ENCODE results near the gene EHMT1. TPM values are rescaled to one million over a fixed set of nuclear protein-coding genes. Genes with fewer than 3 reads are reported as not detected.

The EHMT1 gene
- total and polyA plus RNA-seq, 2 donors from 2014 or later = 15.8 to 92.9 TPM

DNA sequence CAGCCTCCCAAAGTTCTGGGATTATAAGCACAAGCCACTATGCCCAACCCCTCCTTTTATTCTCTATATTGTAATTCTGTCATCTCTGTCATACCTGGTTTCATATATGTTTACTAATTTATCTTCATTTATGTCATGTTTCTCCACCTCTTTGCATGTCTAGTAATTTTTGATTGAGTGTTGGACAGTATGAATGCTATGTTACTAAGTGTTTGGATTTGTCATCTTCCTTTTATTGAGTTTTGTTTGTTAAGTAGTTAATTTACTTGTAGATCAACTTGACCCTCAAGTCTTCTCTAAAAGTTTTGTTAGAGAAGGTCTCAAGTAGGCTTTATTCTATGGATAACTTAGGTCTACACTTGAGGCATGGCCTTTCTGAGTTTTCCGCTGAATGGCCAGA is 241.6 kb downstream of the EHMT1 start:
- TF ChIP-seq, protein P1, sequence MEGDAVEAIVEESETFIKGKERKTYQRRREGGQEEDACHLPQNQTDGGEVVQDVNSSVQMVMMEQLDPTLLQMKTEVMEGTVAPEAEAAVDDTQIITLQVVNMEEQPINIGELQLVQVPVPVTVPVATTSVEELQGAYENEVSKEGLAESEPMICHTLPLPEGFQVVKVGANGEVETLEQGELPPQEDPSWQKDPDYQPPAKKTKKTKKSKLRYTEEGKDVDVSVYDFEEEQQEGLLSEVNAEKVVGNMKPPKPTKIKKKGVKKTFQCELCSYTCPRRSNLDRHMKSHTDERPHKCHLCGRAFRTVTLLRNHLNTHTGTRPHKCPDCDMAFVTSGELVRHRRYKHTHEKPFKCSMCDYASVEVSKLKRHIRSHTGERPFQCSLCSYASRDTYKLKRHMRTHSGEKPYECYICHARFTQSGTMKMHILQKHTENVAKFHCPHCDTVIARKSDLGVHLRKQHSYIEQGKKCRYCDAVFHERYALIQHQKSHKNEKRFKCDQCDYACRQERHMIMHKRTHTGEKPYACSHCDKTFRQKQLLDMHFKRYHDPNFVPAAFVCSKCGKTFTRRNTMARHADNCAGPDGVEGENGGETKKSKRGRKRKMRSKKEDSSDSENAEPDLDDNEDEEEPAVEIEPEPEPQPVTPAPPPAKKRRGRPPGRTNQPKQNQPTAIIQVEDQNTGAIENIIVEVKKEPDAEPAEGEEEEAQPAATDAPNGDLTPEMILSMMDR (IDR thresholded peaks at IDR 0.05; ENCODE audit: borderline replicate concordance, extremely low read depth, insufficient read depth) = no peak
- H3K27me3 ChIP-seq (ENCODE audit: control insufficient read depth, insufficient read depth, low read length) = no peaks in the 10 kb centered on the region
- no peak overlapping the region for H3K27ac ChIP-seq (ENCODE audit: low read depth in 2 of 2, low read length in 2 of 2)
- no peaks in the 10 kb centered on the region for H3K36me3 ChIP-seq (ENCODE audit: control insufficient read depth in 2 of 3, insufficient read depth in 3 of 3, low read length in 3 of 3)
- H3K9ac ChIP-seq (ENCODE audit: low read length in 3 of 3) = no peak overlapping the region
- H3K4me3 ChIP-seq (ENCODE audit: low read length in 3 of 3) = no peak overlapping the region
- no peaks in the 10 kb centered on the region for H3K4me1 ChIP-seq (ENCODE audit: control insufficient read depth in 2 of 3, insufficient read depth in 2 of 3, low read depth in 1 of 3, low read length in 3 of 3)
- H3K9me3 ChIP-seq (ENCODE audit: control insufficient read depth in 2 of 3, insufficient read depth in 1 of 3, low read length in 3 of 3) = peaks cover 0 to 13% (median 5%) of the 10 kb centered on the region in 3 donors
- no peak for DNase-seq
- no peak for FAIRE-seq
- intact Hi-C loops (cut with DNase I) = no loop called here

DNA sequence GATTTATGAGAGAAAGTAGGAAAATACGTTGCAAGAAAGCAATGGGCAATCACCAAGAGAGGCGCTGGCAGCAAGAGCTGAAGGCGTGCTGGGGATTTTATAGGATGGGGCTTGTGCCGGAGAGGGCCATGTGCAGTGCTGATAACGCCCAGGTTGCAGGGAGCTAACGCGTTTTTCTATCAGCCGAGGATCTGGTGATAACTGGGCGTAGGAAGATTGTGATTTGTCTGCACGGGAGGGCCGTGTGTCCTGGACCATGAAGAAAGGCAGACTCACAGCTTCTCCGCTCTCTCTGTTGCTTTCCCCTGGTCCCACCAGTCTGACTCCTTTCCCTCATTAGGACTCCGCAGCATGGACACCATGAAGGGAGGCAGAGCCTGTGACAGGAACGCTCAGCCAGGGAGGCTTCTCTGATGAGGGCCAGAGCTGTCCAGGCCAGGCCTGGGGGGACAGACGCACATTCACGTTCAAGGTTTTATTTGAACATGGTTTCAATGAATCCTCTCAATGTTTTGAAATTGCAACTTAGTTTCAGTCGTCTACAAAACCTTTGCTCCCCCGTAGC is 246.9 kb downstream of the EHMT1 start:
- intact Hi-C loops (cut with DNase I) = no loop called here
- Histone ChIP-seq H3K4me3 (ENCODE audit: low read length in 3 of 3) (no peak overlapping the region), H3K27ac (ENCODE audit: low read depth in 2 of 2, low read length in 2 of 2) (no peak overlapping the region), H3K4me1 (ENCODE audit: control insufficient read depth in 2 of 3, insufficient read depth in 2 of 3, low read depth in 1 of 3, low read length in 3 of 3) (no peaks in the 10 kb centered on the region), H3K36me3 (ENCODE audit: control insufficient read depth in 2 of 3, insufficient read depth in 3 of 3, low read length in 3 of 3) (no peaks in the 10 kb centered on the region), H3K27me3 (ENCODE audit: control insufficient read depth, insufficient read depth, low read length) (no peaks in the 10 kb centered on the region), H3K9me3 (ENCODE audit: control insufficient read depth in 2 of 3, insufficient read depth in 1 of 3, low read length in 3 of 3) (peaks cover 0 to 3% (median 1%) of the 10 kb centered on the region in 3 donors), H3K9ac (ENCODE audit: low read length in 3 of 3) (no peak overlapping the region)
- no peak for FAIRE-seq
- DNase-seq = no peak
- TF ChIP-seq, protein P1 (IDR thresholded peaks at IDR 0.05; ENCODE audit: borderline replicate concordance, extremely low read depth, insufficient read depth) = no peak

DNA sequence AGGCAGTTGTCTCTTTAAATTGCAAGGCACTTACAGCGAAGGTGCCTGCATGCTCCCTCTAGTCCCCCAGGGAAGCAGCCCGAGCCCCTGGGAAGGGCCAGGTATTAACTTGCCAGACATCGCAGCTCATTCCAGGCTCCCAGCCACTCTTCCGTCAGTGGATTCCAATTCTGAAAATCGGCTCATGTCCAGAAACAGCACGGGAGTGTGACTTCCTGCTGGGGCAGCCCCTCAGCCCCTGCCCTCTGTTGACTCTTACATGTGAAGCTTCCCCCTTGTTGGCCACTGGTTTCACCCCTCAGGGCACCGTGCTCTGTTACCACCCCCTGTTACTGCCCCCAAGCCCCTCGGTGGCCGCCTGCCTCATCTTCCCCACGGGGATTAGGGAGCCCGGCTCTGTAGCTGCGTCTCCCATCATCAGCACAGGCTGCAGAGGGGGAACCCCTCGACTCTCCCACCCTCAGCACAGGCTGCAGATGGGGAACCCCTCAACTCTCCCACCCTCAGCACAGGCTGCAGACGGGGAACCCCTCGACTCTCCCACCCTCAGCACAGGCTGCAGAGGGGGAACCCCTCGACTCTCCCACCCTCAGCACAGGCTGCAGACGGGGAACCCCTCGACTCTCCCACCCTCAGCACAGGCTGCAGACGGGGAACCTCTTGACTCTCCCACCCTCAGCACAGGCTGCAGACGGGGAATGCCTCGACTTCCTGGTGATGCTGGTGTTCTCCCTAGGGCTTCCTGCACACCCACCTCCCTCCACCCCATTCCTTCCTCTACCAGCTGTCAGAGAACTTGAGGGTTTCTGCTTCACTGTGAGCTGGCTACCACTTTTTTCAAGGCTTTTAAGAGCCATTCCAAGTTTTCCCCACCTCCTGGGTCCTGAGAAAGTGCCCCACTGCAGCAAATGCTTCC is 247.7 kb downstream of the EHMT1 start:
- H3K9ac ChIP-seq (ENCODE audit: low read length in 3 of 3) = no peak overlapping the region
- TF ChIP-seq, protein P1 (IDR thresholded peaks at IDR 0.05; ENCODE audit: borderline replicate concordance, extremely low read depth, insufficient read depth) = no peak
- H3K4me1 ChIP-seq (ENCODE audit: control insufficient read depth in 2 of 3, insufficient read depth in 2 of 3, low read depth in 1 of 3, low read length in 3 of 3) = no peaks in the 10 kb centered on the region
- intact Hi-C loops (cut with DNase I) = no loop called here
- H3K4me3 ChIP-seq (ENCODE audit: low read length in 3 of 3) = no peak overlapping the region
- no peaks in the 10 kb centered on the region for H3K36me3 ChIP-seq (ENCODE audit: control insufficient read depth in 2 of 3, insufficient read depth in 3 of 3, low read length in 3 of 3)
- no peak for FAIRE-seq
- DNase-seq = no peak
- H3K27me3 ChIP-seq (ENCODE audit: control insufficient read depth, insufficient read depth, low read length) = no peaks in the 10 kb centered on the region
- no peak overlapping the region for H3K27ac ChIP-seq (ENCODE audit: low read depth in 2 of 2, low read length in 2 of 2)
- no peaks in the 10 kb centered on the region for H3K9me3 ChIP-seq (ENCODE audit: control insufficient read depth in 2 of 3, insufficient read depth in 1 of 3, low read length in 3 of 3)

Measured in kidney (tissue), 14 donors.